COLO829 (cell line): ENCODE measurements around the gene EXOC6B.

Source experiments
- DNase-seq: peaks from one replicate; pipeline ENCODE4 v3.0.0; 2012; ENCODE audit warnings: low spot score

Gene EXOC6B

GRCh38 chr2:72210470-72210869 is 615.4 kb downstream of the EXOC6B start:
- no peak for DNase-seq

- no peak for DNase-seq
Measured at GRCh38 chr2:72208225-72208624, 617.6 kb downstream of the EXOC6B start.

- DNase-seq, result no peak
Measured at GRCh38 chr2:72207334-72207733, 618.5 kb downstream of the EXOC6B start.

GRCh38 chr2:72205504-72205881 is 620.3 kb downstream of the EXOC6B start:
- DNase-seq, result no peak

- peak; percentile 49 for DNase-seq
Measured at GRCh38 chr2:72204786-72205503, 620.9 kb downstream of the EXOC6B start.

GRCh38 chr2:72204156-72204785 is 621.6 kb downstream of the EXOC6B start:
- DNase-seq, result no peak

- DNase-seq, result no peak
Measured at GRCh38 chr2:72198532-72199241, 627.1 kb downstream of the EXOC6B start.

- no peak for DNase-seq
Measured at GRCh38 chr2:72193723-72194122, 632.1 kb downstream of the EXOC6B start.

GRCh38 chr2:72191441-72191840 is 634.4 kb downstream of the EXOC6B start:
- DNase-seq, result no peak

- no peak for DNase-seq
Measured at GRCh38 chr2:72185206-72185605, 640.6 kb downstream of the EXOC6B start.

- no peak for DNase-seq
Measured at GRCh38 chr2:72183466-72183865, 642.4 kb downstream of the EXOC6B start.

GRCh38 chr2:72183016-72183415 is 642.8 kb downstream of the EXOC6B start:
- no peak for DNase-seq

GRCh38 chr2:72182547-72182946 is 643.3 kb downstream of the EXOC6B start:
- no peak for DNase-seq

GRCh38 chr2:72181616-72182015 is 644.2 kb downstream of the EXOC6B start:
- no peak for DNase-seq

- no peak for DNase-seq
Measured at GRCh38 chr2:72180351-72180750, 645.5 kb downstream of the EXOC6B start.

GRCh38 chr2:72178551-72178950 is 647.3 kb downstream of the EXOC6B start:
- no peak for DNase-seq

- no peak for DNase-seq
Measured at GRCh38 chr2:72176281-72176680, 649.6 kb downstream of the EXOC6B start.

GRCh38 chr2:72175636-72176035 is 650.2 kb downstream of the EXOC6B start:
- no peak for DNase-seq

- DNase-seq, result no peak
Measured at GRCh38 chr2:72173640-72174321, 652.1 kb downstream of the EXOC6B start.

GRCh38 chr2:72172478-72172877 is 653.4 kb downstream of the EXOC6B start:
- no peak for DNase-seq

GRCh38 chr2:72166279-72166678 is 659.6 kb downstream of the EXOC6B start:
- no peak for DNase-seq

GRCh38 chr2:72165792-72166191 is 660.0 kb downstream of the EXOC6B start:
- no peak for DNase-seq

- DNase-seq, result no peak
Measured at GRCh38 chr2:72162574-72162973, 663.3 kb downstream of the EXOC6B start.
